Endothelial cell of umbilical vein (primary cell): ENCODE data around the gene EP400. TPM values are rescaled to one million over a fixed set of nuclear protein-coding genes. Genes with fewer than 3 reads are reported as not detected.

Source experiments
- BruUV-seq: library from RNA; stranded (reverse); fragments of 400-500 nt; replicated peaks from 2 replicates; lab custom pipeline; 2021; lab: Mats Ljungman, UMichigan
- CTCF ChIA-PET: fragments of 300-600, 350-600 bp; sonication (Branson Sonifier 250); formaldehyde crosslinking; loops from one replicate; lab custom pipeline; 2021; ENCODE audit warnings: antibody characterized with exemption, inconsistent platforms; lab: Charles Lee
- POLR2A ChIA-PET: fragments of 300-600, 350-600 bp; sonication (Branson Sonifier 250); formaldehyde crosslinking; loops from one replicate; lab custom pipeline; 2021; ENCODE audit warnings: antibody characterized with exemption, inconsistent platforms; lab: Charles Lee
- DNase-seq: peaks from one replicate; pipeline ENCODE4 v3.0.0-alpha.2; 2011; ENCODE audit warnings: low read depth, low spot score
- FAIRE-seq: peaks from 2 replicates; lab custom pipeline; 2011; peaks lifted over from hg19 to GRCh38; lab: Jason Lieb, UNC
- H2AFZ ChIP-seq: 2 replicates; pipeline ENCODE4 v1.6.0; 2012; ENCODE audit warnings: low read depth, low read length, control low read depth, inconsistent platforms
- H3K27ac ChIP-seq: 2 replicates; pipeline ENCODE4 v1.5.1; 2011; ENCODE audit warnings: low read depth, mild to moderate bottlenecking, control low read depth, low read length, moderate library complexity; ENCODE audit not compliant: insufficient read depth
- H3K27me3 ChIP-seq, 2 experiments: 2 replicates each; pipeline versions ENCODE4 v1.6.0 to v1.6.1; 2011; ENCODE audit warnings: low read length in 2 of 2, mixed read lengths in 1 of 2; ENCODE audit not compliant: control insufficient read depth in 2 of 2, insufficient read depth in 2 of 2
- H3K36me3 ChIP-seq, 2 experiments: 2 replicates in 1 of 2; 3 replicates in 1 of 2; pipeline ENCODE4 v1.5.1; 2011; ENCODE audit warnings: low read length in 2 of 2, mild to moderate bottlenecking in 1 of 2, moderate library complexity in 1 of 2; ENCODE audit not compliant: control insufficient read depth in 2 of 2, insufficient read depth in 2 of 2; ENCODE audit errors: extremely low read depth in 1 of 2
- H3K4me1 ChIP-seq: 3 replicates; pipeline ENCODE4 v1.5.1; 2011; ENCODE audit warnings: mild to moderate bottlenecking, low read length; ENCODE audit not compliant: control insufficient read depth, insufficient read depth; ENCODE audit errors: extremely low read depth
- H3K4me2 ChIP-seq: 2 replicates; pipeline ENCODE4 v1.6.1; 2011; ENCODE audit warnings: low read length, control low read depth, mixed read lengths; ENCODE audit not compliant: insufficient read depth
- H3K4me3 ChIP-seq, 3 experiments: fragments of 200-600 bp in 1 of 3; sonication (generic), shearing (Covaris generic) in 1 of 3; replicated peaks in 1 of 3; 2 replicates each; pipeline ENCODE4 v1.5.1; 2011 to 2016; ENCODE audit warnings: control low read depth in 3 of 3, low read length in 3 of 3, mild to moderate bottlenecking in 2 of 3, inconsistent platforms in 1 of 3, low read depth in 1 of 3, moderate library complexity in 1 of 3; ENCODE audit not compliant: insufficient read depth in 1 of 3
- H3K79me2 ChIP-seq: 2 replicates; pipeline ENCODE4 v1.6.0; 2012; ENCODE audit warnings: low read length, inconsistent platforms; ENCODE audit not compliant: control insufficient read depth, insufficient read depth
- H3K9ac ChIP-seq: replicated peaks from 2 replicates; pipeline ENCODE3; 2011; ENCODE audit warnings: low read length, control low read depth; ENCODE audit not compliant: insufficient read depth; ENCODE audit errors: extremely low read depth
- H3K9me1 ChIP-seq: replicated peaks from 3 replicates; pipeline ENCODE4 v1.6.0; 2011; ENCODE audit warnings: mild to moderate bottlenecking, low read length; ENCODE audit not compliant: control insufficient read depth, insufficient read depth; ENCODE audit errors: extremely low read depth
- H3K9me3 ChIP-seq: replicated peaks from 2 replicates; pipeline ENCODE4 v1.5.1; 2012; ENCODE audit warnings: low read length, inconsistent platforms; ENCODE audit not compliant: control insufficient read depth, insufficient read depth
- H4K20me1 ChIP-seq: replicated peaks from 2 replicates; pipeline ENCODE3; 2011; ENCODE audit warnings: mild to moderate bottlenecking, low read length; ENCODE audit not compliant: control insufficient read depth, insufficient read depth; ENCODE audit errors: extremely low read depth
- GATA2 ChIP-seq: IDR thresholded peaks from 2 replicates; pipeline ENCODE4 v1.7.0; 2011; ENCODE audit warnings: low read depth, mild to moderate bottlenecking, moderate library complexity, mixed read lengths, low read length; ENCODE audit not compliant: insufficient read length, insufficient read depth
- MYC ChIP-seq: IDR thresholded peaks from one replicate; pipeline ENCODE4 v1.6.1; 2011; ENCODE audit warnings: mild to moderate bottlenecking, low read depth, low read length
- POLR2A ChIP-seq: IDR thresholded peaks from 2 replicates; pipeline ENCODE4 v1.6.1; 2012; ENCODE audit warnings: low read depth, mild to moderate bottlenecking, control low read depth, low read length
- POLR2AphosphoS5 ChIP-seq: IDR thresholded peaks from 2 replicates; pipeline ENCODE4 v1.6.1; 2012; ENCODE audit warnings: low read depth, mild to moderate bottlenecking, control low read depth, low read length, moderate library complexity; ENCODE audit not compliant: insufficient read depth
- dilution Hi-C: fragments of 300-500 bp; cut with MboI; formaldehyde crosslinking; loops from one replicate; pipeline ENCODE4 v1.15.0; 2019; ENCODE audit warnings: low sequenced_read_pairs; ENCODE audit not compliant: extremely low pct_ligation_motif_present
- intact Hi-C: fragments of 100-400 bp; cut with micrococcal nuclease; formaldehyde crosslinking; loops from one replicate; pipeline ENCODE4 v1.10.0; 2022
- polyA plus RNA-seq, 4 experiments: library from polyadenylated mRNA; depleted of rRNA in 3 of 4; stranded (reverse) in 3 of 4; unstranded in 1 of 4; fragments of >200 nt; gene quantifications; 2 replicates each; pipeline versions ENCODE4 v1.2.1 to v1.2.3, GENCODE V29; 2011 to 2012; ENCODE audit warnings: missing spikeins in 1 of 4
- total RNA-seq: library from RNA; stranded (reverse); gene quantifications from 2 replicates; pipeline ENCODE4 v1.2.3, GENCODE V29; 2021
- TF ChIP-seq, protein P1 (sequence below): IDR thresholded peaks from 2 replicates; pipeline ENCODE4 v1.6.1; 2011; ENCODE audit not compliant: insufficient read depth, insufficient read length
- TF ChIP-seq, protein P2 (sequence below), 2 donors: IDR thresholded peaks; 1 replicate in 1 of 2; 2 replicates in 1 of 2; pipeline ENCODE4 v1.5.1; 2011; ENCODE audit warnings: low read length in 2 of 2, mild to moderate bottlenecking in 2 of 2, moderate library complexity in 2 of 2, control low read depth in 1 of 2, inconsistent platforms in 1 of 2, low read depth in 1 of 2; ENCODE audit not compliant: insufficient read depth in 1 of 2; ENCODE audit errors: extremely low read depth in 1 of 2

EP400 gene
- total and polyA plus RNA-seq, 2 donors (not counting 3 experiments of a cell fraction or from before 2014, with no cell fraction given) = 9.0 to 57.7 TPM

DNA sequence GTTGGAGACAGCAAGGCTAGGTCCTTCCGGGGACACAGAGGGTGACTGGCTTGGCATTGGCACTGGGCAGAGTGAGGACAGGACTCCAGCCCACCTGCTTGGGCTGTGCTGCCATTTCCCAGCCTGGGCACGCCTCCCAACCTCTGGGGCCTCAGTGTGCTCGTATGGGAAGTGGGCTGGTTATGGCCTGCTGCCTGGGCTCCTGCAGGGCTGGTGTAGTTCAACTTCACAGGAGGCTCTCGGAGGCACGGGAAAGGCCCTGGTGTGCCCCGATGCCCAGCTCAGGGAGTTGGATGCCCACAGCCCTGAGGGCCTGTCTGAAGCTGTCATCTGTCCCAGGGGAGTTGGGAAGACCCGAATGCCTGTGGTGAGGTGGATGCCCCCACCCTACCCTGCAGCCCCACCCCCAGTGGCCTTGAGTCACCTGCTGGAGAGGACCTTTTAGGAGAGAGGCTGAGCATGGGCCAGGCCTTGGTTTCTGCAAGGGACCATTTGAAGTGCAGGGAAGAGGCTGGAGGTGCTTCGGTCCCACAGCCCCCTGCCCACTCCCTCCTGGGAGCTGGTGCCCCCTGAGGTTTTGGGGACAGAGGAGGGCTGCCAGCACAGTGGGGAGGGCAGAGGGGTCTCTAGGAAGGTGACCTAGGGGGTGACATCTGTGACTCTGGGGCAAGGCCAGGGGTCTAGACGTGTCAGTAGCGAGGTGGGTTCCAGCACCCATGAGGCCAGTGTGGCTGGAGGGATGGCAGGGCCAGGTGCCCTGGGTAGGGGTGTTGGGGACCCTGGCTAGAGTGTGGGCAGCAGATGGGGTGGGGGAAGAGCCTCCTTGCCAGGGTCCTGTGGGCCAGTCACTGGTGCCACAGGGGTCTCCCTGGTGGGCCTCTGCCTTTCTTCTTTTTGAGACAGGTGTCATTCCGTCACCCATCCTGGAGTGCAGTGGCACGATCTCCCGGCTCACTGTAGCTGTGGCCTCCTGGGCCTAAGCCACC is 46.2 kb upstream of the EP400 start:
- H3K27ac ChIP-seq = no peak overlapping the region
- no peaks in the 10 kb centered on the region for H3K9me1 ChIP-seq
- no peak overlapping the region for H3K9ac ChIP-seq
- H3K4me3 ChIP-seq = no peak overlapping the region
- FAIRE-seq (no peak), DNase-seq (no peak)
- no peak overlapping the region for H3K4me2 ChIP-seq
- H3K79me2 ChIP-seq = no peaks in the 10 kb centered on the region
- no TSS peak for BruUV-seq
- no peaks in the 10 kb centered on the region for H4K20me1 ChIP-seq
- POLR2A ChIA-PET = no interaction called here
- H3K4me1 ChIP-seq = no peaks in the 10 kb centered on the region
- peaks cover 0 to 5% of the 10 kb centered on the region in 2 experiments for H3K36me3 ChIP-seq
- H3K27me3 ChIP-seq = no peaks in the 10 kb centered on the region
- TF ChIP-seq MYC (no peak), GATA2 (no peak), POLR2A (no peak), POLR2AphosphoS5 (no peak)
- TF ChIP-seq, protein P1, sequence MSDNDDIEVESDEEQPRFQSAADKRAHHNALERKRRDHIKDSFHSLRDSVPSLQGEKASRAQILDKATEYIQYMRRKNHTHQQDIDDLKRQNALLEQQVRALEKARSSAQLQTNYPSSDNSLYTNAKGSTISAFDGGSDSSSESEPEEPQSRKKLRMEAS = no peak
- TF ChIP-seq, protein P2, sequence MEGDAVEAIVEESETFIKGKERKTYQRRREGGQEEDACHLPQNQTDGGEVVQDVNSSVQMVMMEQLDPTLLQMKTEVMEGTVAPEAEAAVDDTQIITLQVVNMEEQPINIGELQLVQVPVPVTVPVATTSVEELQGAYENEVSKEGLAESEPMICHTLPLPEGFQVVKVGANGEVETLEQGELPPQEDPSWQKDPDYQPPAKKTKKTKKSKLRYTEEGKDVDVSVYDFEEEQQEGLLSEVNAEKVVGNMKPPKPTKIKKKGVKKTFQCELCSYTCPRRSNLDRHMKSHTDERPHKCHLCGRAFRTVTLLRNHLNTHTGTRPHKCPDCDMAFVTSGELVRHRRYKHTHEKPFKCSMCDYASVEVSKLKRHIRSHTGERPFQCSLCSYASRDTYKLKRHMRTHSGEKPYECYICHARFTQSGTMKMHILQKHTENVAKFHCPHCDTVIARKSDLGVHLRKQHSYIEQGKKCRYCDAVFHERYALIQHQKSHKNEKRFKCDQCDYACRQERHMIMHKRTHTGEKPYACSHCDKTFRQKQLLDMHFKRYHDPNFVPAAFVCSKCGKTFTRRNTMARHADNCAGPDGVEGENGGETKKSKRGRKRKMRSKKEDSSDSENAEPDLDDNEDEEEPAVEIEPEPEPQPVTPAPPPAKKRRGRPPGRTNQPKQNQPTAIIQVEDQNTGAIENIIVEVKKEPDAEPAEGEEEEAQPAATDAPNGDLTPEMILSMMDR (IDR thresholded peaks at IDR 0.05; ENCODE audit: extremely low read depth in 1 of 2, insufficient read depth in 1 of 2, low read depth in 1 of 2, low read length in 2 of 2) = no peak
- CTCF ChIA-PET = no interaction called here
- no peak overlapping the region for H2AFZ ChIP-seq
- dilution Hi-C loops = no loop called here
- intact Hi-C loops = no loop called here
- H3K9me3 ChIP-seq = no peaks in the 10 kb centered on the region
